GM12864 (cell line): ENCODE results near the gene GRIP2.

ENCODE experiments used
- DNase-seq: peaks from one replicate; pipeline ENCODE4 v3.0.0-alpha.2; 2011; ENCODE audit warnings: low read depth
- H3K4me3 ChIP-seq: 2 replicates; pipeline ENCODE4 v1.5.1; 2011; ENCODE audit warnings: mild to moderate bottlenecking, low read depth, low read length, control low read depth
- CTCF ChIP-seq: IDR thresholded peaks from 2 replicates; pipeline ENCODE4 v1.5.1; 2011; ENCODE audit warnings: low read depth, mild to moderate bottlenecking, moderate library complexity, low read length, control low read depth, inconsistent platforms; ENCODE audit errors: missing control alignments

GRIP2 gene

GRCh38 chr3:14459787-14460186, 80.4 kb downstream of the GRIP2 start:
- no peak for TF ChIP-seq CTCF
- no peak for DNase-seq
- H3K4me3 ChIP-seq, result no peak overlapping the region

GRCh38 chr3:14459384-14459783, 80.8 kb downstream of the GRIP2 start:
- no peak for DNase-seq
- no peak for TF ChIP-seq CTCF
- no peak overlapping the region for H3K4me3 ChIP-seq

GRCh38 chr3:14458434-14459275, 81.5 kb downstream of the GRIP2 start:
- no peak overlapping the region for H3K4me3 ChIP-seq
- no peak for TF ChIP-seq CTCF
- no peak for DNase-seq

GRCh38 chr3:14457999-14458398, 82.1 kb downstream of the GRIP2 start:
- TF ChIP-seq CTCF, result no peak
- no peak for DNase-seq
- H3K4me3 ChIP-seq, result no peak overlapping the region

- no peak for DNase-seq
- TF ChIP-seq CTCF, result no peak
- no peak overlapping the region for H3K4me3 ChIP-seq
These were observed 82.7 kb downstream of the GRIP2 start for GRCh38 chr3:14457481-14457880.

- no peak overlapping the region for H3K4me3 ChIP-seq
- no peak for DNase-seq
- no peak for TF ChIP-seq CTCF
These were observed 83.3 kb downstream of the GRIP2 start for GRCh38 chr3:14456794-14457193.
